HUES64 (cell line): ENCODE results near the gene AHDC1. TPM values are rescaled to one million over a fixed set of nuclear protein-coding genes. Genes with fewer than 3 reads are reported as not detected.

Experiments
- H3K27ac ChIP-seq: 2 replicates; pipeline ENCODE4 v1.7.0; 2013; ENCODE audit warnings: low read depth, low read length, inconsistent platforms
- H3K27me3 ChIP-seq: 2 replicates; pipeline ENCODE4 v1.6.1; 2013; ENCODE audit warnings: mild to moderate bottlenecking, low read length; ENCODE audit not compliant: insufficient read depth
- H3K36me3 ChIP-seq: 2 replicates; pipeline ENCODE4 v1.6.1; 2013; ENCODE audit warnings: mild to moderate bottlenecking, low read length; ENCODE audit not compliant: insufficient read depth
- H3K4me1 ChIP-seq: 2 replicates; pipeline ENCODE4 v1.6.1; 2013; ENCODE audit warnings: mild to moderate bottlenecking, low read length, moderate library complexity; ENCODE audit not compliant: insufficient read depth
- H3K4me3 ChIP-seq: 2 replicates; pipeline ENCODE4 v1.5.1; 2013; ENCODE audit warnings: mild to moderate bottlenecking, low read length, moderate library complexity
- H3K9ac ChIP-seq: 2 replicates; pipeline ENCODE4 v1.6.1; 2013; ENCODE audit warnings: mild to moderate bottlenecking, low read depth, low read length
- H3K9me3 ChIP-seq: 2 replicates; pipeline ENCODE4 v1.6.1; 2013; ENCODE audit warnings: low read depth, low read length; ENCODE audit not compliant: insufficient read depth
- WGBS: fragments of 150-250, 120-280 bp; methylation state at CpG from one replicate; pipeline ENCODE4 v1.1.7; 2013; ENCODE audit warnings: missing lambda C conversion rate; 5-methylcytosine and 5-hydroxymethylcytosine counted together
- polyA plus RNA-seq, 2 experiments: library from polyadenylated mRNA; stranded (reverse); fragments of 50-300 nt; gene quantifications; one replicate each; pipeline ENCODE4 v1.2.3, GENCODE V29; 2013

The AHDC1 gene, protein sequence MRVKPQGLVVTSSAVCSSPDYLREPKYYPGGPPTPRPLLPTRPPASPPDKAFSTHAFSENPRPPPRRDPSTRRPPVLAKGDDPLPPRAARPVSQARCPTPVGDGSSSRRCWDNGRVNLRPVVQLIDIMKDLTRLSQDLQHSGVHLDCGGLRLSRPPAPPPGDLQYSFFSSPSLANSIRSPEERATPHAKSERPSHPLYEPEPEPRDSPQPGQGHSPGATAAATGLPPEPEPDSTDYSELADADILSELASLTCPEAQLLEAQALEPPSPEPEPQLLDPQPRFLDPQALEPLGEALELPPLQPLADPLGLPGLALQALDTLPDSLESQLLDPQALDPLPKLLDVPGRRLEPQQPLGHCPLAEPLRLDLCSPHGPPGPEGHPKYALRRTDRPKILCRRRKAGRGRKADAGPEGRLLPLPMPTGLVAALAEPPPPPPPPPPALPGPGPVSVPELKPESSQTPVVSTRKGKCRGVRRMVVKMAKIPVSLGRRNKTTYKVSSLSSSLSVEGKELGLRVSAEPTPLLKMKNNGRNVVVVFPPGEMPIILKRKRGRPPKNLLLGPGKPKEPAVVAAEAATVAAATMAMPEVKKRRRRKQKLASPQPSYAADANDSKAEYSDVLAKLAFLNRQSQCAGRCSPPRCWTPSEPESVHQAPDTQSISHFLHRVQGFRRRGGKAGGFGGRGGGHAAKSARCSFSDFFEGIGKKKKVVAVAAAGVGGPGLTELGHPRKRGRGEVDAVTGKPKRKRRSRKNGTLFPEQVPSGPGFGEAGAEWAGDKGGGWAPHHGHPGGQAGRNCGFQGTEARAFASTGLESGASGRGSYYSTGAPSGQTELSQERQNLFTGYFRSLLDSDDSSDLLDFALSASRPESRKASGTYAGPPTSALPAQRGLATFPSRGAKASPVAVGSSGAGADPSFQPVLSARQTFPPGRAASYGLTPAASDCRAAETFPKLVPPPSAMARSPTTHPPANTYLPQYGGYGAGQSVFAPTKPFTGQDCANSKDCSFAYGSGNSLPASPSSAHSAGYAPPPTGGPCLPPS (N-terminal part only)
- 23.6 TPM for polyA plus RNA-seq (2013, experiment 1 of 2)
- 29.1 TPM for polyA plus RNA-seq (2013, experiment 2 of 2)

DNA sequence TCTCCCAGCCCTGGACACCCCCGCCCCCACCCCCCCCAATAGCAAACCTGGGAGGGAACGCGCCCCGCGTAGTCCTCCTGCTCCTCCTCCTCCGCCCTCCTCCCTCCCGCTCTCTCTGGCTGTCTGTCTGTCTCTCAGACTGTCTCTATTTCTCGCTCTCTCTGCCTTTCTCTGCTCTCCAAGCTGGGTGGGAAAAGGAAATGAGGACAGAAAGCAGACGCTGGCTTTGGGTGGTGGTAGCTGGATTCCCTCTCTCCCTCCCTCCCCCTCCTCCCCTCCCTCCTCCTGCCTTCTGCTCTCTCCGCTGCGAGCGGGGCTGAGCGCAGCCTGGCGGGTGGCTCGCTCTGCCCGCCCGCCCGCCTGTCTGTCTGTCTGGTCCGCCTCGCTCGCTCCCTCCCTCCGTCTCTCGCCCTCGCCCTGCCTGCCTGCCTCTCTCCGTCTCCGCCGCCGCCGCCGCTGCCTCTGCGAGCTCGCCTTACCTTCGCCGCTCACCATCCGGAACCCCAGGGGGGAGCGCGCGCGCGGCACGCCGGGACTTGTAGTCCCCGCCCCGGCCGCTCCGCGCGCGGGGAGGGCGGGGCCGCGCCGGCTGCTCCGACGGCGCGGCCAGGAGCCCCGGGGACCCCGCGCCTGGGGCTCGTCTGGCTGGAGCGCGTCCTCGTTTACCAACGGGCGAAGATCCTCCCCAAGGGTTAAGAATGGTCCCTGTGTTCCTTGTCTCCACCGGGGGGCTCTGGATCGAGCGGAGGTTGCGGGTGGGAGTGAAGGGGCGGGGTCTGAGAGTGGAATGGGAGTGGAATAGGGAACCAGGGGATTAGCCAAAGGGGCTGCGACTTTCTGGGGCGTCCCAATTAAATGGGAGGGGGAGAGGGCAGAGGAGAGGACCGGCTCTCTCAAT is at the start of gene AHDC1:
AHDC1 (minus strand) TSS at position 464 of the 898 bp plus-strand sequence. CDS start 52,029 bp downstream, outside the sequence.
- under 1% methylated on average over 71 of the region's 74 CpGs for WGBS
- peak within 1 kb of the TSS; percentile 69 for H3K9ac ChIP-seq
- H3K36me3 ChIP-seq: no peaks in the 10 kb centered on the region
- peak within 1 kb of the TSS; percentile 66 for H3K4me3 ChIP-seq
- peaks cover 58% of the 10 kb centered on the region for H3K4me1 ChIP-seq
- H3K9me3 ChIP-seq: no peaks in the 10 kb centered on the region
- no peaks in the 10 kb centered on the region for H3K27me3 ChIP-seq
- H3K27ac ChIP-seq: peak within 1 kb of the TSS; percentile 53; the same call in 1 of the 2 replicates

DNA sequence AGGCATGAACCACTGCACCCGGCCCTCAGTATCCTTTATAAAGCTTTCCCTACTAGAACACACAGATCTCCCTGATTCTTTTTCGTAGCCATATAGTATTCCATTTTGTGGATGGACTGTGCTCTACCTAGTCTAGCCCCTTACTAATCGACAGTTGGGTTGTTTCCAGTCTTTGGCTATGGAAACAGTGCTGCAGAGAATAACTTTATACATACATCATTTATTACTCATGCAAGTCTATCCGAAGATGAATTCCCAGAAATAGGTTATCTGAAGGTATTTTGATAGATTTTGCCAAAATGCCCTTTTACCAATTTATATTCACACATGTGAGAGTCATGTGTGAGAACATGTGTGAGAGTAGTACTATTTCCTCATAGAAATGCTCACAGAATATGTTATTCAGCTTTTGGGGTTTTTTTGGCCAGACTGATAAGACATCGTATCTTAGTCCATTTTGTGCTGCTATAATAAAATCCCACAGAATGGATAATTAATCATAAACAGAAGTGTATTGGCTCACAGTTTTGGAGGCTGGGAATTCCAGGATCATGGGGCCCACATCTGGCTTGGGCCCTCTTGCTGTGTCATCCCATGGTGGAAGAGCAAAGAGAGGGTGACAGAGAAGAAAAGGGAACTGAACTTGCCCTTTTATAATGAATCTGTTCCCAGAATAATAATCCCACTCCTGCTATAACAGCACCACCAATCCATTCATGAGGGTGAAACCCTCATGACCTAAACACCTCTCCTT is 48.3 kb upstream of the AHDC1 start:
- Histone ChIP-seq H3K9me3 (no peaks in the 10 kb centered on the region), H3K9ac (no peak overlapping the region), H3K27ac (no peak overlapping the region), H3K4me3 (no peak overlapping the region), H3K4me1 (peaks cover 26% of the 10 kb centered on the region), H3K36me3 (no peaks in the 10 kb centered on the region), H3K27me3 (no peaks in the 10 kb centered on the region)
- WGBS: 97% methylated on average over 3 of the region's 5 CpGs

DNA sequence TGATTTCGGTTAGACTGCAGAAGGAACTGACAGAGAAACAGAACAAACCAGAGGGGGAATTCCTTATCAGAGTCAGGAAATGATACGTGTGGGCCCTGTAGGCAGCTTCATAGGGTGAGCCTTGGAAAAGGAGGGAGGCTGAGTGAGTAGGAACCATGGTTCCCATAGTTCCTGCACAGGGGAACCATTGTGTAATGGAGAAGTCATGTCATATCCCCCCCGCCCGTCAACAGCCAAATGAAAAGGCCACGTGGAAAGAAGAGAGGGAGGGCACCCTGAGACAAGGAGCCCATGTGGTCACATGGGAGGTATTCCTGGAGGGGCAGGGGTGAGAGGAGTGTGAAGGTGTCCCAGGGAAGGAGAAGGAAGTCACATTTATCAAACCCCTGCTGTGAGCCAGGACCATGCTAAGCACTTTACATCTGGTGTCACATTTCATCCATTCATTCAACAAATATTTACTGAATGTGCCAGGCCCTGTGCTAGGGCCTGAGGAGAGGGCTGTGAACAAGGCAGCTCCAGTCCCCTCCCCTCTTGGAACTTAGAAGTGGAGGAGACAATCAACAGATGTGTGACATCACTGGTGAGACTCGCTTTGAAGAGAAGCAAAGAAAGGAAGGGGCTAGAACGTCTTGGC is 46.7 kb upstream of the AHDC1 start:
- 36% methylated on average over 7 of the region's 7 CpGs for WGBS
- H3K9me3 ChIP-seq: no peaks in the 10 kb centered on the region

DNA sequence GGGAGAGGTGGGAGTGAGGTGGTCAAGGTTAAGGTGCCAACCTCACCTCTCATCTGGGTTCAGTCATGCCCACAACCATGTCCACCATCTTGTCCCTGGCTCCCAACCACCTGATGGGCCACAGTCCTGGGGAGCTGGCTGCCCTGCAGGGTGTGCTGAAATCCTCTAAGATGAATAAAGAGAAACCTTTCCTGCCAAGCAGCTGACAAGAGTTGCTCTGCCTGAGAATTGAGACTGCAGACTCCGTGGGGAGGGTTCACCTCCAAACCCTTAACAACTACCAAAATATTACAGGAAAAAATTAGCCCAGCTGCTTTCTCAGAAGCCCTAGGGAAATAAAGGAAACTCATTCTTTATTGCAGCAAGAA is 46.2 kb upstream of the AHDC1 start:
- WGBS: 50% methylated on average over 1 of the region's 1 CpG

More for the DNA sequence above, 46.7 kb upstream of the AHDC1 start:
- Histone ChIP-seq H3K36me3 (no peaks in the 10 kb centered on the region), H3K27ac (no peak overlapping the region), H3K27me3 (no peaks in the 10 kb centered on the region), H3K9ac (no peak overlapping the region), H3K4me1 (peaks cover 22% of the 10 kb centered on the region), H3K4me3 (no peak overlapping the region)

DNA sequence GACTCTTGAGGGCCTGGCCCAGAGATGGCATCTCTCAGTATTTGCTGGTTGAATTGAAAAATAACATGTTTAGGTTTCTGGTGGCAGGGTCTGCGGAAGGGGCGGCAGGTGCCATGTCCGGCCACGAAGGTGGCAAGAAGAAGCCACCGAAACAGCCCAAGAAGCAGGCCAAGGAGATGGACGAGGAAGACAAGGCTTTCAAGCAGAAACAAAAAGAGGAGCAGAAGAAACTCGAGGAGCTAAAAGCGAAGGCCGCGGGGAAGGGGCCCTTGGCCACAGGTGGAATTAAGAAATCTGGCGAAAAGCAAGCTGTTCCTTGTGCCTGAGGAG is 45.3 kb upstream of the AHDC1 start:
- H3K36me3 ChIP-seq: no peaks in the 10 kb centered on the region
- H3K4me3 ChIP-seq: no peak overlapping the region
- H3K27ac ChIP-seq: no peak overlapping the region
- H3K9ac ChIP-seq: no peak overlapping the region
- no peaks in the 10 kb centered on the region for H3K27me3 ChIP-seq
- WGBS: 87% methylated on average over 11 of the region's 11 CpGs
- no peaks in the 10 kb centered on the region for H3K9me3 ChIP-seq
- H3K4me1 ChIP-seq: peaks cover 14% of the 10 kb centered on the region

More for the DNA sequence above, 46.2 kb upstream of the AHDC1 start:
- Histone ChIP-seq H3K4me1 (peaks cover 17% of the 10 kb centered on the region), H3K27ac (no peak overlapping the region), H3K36me3 (no peaks in the 10 kb centered on the region), H3K9me3 (no peaks in the 10 kb centered on the region), H3K4me3 (no peak overlapping the region), H3K9ac (no peak overlapping the region), H3K27me3 (no peaks in the 10 kb centered on the region)

DNA sequence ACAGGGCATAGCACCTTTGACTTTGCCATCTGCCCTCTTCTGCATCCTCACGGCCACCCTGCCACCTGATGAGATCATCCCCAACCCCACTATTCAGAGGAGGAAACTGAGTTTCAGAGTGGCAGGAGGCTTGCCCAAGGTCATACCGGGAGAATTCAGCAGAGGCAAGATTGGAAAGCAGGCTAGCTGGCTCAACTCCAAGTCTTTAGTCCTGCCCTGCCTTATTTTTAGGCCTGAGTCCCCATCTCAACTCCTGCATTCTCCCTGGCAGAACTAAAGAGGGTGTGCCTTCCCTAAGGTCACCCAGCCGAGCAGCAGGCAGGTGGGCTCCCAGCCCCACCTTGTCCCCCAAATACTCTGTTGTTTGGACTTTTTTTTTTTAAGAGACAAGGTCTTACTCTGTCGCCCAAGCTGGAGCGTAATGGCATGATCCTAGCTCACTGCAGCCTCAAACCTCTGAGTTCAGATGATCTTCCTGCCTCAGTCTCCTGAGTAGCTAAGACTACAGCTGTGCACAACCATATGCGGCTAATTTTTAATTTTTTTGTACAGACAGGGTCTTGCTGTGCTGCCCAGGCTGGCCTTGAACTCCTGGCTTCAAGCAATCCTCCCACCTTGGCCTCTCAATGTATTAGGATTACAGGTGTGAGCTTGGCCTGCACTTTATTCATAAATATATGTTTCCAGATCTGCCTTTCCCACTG is 44.8 kb upstream of the AHDC1 start:
- WGBS: 87% methylated on average over 6 of the region's 6 CpGs
- Histone ChIP-seq H3K27ac (no peak overlapping the region), H3K9ac (no peak overlapping the region)

DNA sequence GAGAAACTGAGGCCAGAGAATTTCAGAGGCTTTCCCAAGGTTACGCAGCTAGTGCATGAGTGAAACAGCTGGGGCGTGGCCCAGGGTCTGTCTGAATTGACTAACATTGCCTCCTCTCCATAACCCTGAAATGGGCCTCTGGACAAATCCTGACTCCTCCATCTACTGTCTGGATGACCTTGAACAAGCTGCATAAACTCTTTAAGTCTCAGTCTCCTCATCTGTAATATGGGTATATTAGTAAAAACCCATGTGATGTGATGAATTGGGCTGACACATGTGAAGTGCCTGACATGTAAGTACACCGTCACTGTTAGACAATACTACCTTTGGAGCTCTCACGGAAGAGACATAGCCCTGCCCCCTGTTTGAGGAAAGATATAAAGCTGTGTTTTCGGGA is 43.4 kb upstream of the AHDC1 start:
- 96% methylated on average over 5 of the region's 5 CpGs for WGBS
- H3K9me3 ChIP-seq: no peaks in the 10 kb centered on the region
- H3K36me3 ChIP-seq: no peaks in the 10 kb centered on the region
- peaks cover 14% of the 10 kb centered on the region for H3K4me1 ChIP-seq
- no peak overlapping the region for H3K4me3 ChIP-seq
- H3K27ac ChIP-seq: no peak overlapping the region
- H3K27me3 ChIP-seq: no peaks in the 10 kb centered on the region
- no peak overlapping the region for H3K9ac ChIP-seq

More for the DNA sequence above, 44.8 kb upstream of the AHDC1 start:
- Histone ChIP-seq H3K4me3 (no peak overlapping the region), H3K27me3 (no peaks in the 10 kb centered on the region), H3K4me1 (peaks cover 14% of the 10 kb centered on the region), H3K9me3 (no peaks in the 10 kb centered on the region), H3K36me3 (no peaks in the 10 kb centered on the region)

DNA sequence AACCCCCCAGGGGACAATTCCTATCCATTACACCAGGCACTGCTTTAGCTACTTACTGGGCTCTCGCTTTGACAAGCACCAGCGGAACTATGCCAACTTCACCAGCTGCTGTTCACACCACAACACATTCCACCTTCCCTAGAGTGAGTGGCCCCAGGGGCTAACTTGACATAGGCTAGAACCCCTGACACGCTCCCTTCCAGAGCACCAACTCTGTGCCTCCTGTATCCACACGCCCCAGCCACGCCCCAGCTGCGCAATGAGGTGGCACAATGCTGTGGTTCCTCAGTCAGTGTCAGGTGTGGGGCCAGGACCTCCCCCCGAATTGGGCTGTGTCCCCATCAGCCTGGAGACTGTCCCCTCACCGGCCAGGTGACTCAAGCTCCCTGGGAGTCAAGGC is 42.7 kb upstream of the AHDC1 start:
- 94% methylated on average over 8 of the region's 8 CpGs for WGBS
- Histone ChIP-seq H3K27me3 (no peaks in the 10 kb centered on the region), H3K27ac (no peak overlapping the region), H3K4me3 (no peak overlapping the region), H3K9ac (no peak overlapping the region), H3K36me3 (no peaks in the 10 kb centered on the region), H3K9me3 (no peaks in the 10 kb centered on the region), H3K4me1 (peaks cover 14% of the 10 kb centered on the region)

DNA sequence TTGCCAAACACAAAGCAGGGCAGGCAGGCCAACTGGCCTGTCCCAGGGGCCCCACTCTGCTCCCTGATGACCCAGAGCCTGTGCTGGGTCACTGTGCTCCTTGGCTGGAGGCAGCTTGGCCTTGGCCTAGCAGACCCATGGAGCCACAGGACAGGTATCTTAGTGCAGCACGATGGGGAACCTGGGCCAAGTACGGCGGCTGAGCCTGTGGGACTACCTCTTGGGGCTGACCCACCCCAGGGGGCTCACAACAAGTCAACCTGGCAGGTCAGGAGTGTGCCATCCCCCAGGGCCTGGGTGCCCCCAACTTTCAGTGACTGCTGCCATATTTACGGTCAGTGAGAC is 41.1 kb upstream of the AHDC1 start:
- no peak overlapping the region for H3K27ac ChIP-seq
- H3K4me3 ChIP-seq: no peak overlapping the region
- no peaks in the 10 kb centered on the region for H3K27me3 ChIP-seq
- WGBS: 90% methylated on average over 4 of the region's 4 CpGs
- no peak overlapping the region for H3K9ac ChIP-seq
- no peaks in the 10 kb centered on the region for H3K36me3 ChIP-seq
- H3K9me3 ChIP-seq: no peaks in the 10 kb centered on the region
- peaks cover under 1% of the 10 kb centered on the region; the same call in 1 of the 2 replicates for H3K4me1 ChIP-seq
